ENCODE measurements around the gene MMP24.

The MMP24 gene

GRCh38 chr20:35279040-35279439 is 52.5 kb downstream of the MMP24 start:
- no peak for DNase-seq (ENCODE audit: low read depth)

DNA sequence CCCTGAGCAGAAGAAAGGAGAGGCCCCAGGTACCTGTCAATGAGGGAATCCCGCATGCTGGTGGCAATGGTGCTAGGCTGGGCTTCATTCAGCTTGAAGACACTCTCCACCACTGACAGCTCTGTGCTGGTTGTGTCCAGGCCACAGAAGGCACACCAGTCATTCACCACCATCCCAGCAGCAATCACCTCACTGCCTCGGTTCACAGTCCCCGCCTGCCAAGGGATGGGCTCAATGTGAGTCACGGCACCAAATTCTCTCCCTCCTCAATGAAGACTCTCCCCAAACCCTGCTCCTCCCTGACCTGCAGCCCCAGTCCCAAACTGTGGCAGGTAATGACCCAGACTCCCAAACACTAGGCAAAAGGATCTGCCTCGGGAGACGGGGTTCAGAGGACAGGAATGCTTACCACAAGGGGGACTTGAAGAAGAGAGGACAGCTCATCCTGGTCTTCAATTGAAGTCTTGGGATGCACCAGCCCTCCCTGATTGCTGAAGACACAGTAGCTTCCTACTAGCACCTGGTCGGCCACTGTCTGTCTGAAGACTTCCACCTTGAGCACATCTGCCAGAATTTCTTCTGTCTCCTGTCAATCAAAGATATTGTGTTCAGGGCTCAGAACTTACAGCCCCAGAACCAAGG is 53.2 kb downstream of the MMP24 start:
- DNase-seq (ENCODE audit: low read depth), result no peak

- no peak for DNase-seq (ENCODE audit: low read depth)
Measured at GRCh38 chr20:35280523-35280922, 54.0 kb downstream of the MMP24 start.

- DNase-seq (ENCODE audit: low read depth), result no peak
Measured at GRCh38 chr20:35281506-35282101, 55.1 kb downstream of the MMP24 start.

GRCh38 chr20:35283441-35284266 is 57.2 kb downstream of the MMP24 start:
- no peak for DNase-seq (ENCODE audit: low read depth)

DNA sequence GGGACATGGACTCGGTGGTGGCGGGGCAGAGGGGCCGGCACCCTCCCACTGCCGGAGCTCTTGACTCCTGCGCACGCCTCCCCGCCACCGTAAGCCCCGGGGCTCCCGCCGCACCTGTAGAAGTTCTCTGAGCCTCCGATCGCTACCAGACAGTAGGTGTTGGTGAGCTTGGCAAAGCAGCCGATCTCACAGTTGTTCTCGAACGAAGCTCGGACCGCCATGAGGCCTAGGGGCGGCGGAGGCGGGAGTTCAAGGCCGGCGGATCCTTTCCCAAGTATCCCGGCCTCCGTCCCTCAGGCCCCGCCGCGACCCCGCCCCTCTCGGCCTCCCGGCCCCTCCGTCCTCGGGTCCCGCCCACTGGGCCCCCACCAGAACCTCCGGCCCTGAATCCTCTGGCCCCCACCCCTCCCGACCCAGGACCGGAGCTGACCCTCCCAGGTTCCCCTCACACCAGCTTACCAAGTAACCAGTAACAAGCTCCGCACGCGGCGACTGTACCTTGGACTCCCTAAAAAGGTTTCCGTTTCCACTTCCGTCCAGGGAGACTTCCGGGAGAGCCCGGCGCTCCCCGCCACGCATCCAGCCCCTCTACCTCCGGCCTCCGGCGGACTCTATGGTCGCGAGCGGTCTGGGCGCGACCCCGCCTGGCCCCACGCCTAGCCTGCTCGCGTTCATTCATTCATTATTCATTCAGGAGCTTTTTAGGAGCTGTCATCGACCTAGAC is 57.9 kb downstream of the MMP24 start, which contains the start of gene EIF6:
EIF6 (minus strand) TSS at position 506 of the 725 bp plus-strand sequence; CDS start at position 221, 285 bp downstream.
- DNase-seq (ENCODE audit: low read depth), result peak; percentile 77

DNA sequence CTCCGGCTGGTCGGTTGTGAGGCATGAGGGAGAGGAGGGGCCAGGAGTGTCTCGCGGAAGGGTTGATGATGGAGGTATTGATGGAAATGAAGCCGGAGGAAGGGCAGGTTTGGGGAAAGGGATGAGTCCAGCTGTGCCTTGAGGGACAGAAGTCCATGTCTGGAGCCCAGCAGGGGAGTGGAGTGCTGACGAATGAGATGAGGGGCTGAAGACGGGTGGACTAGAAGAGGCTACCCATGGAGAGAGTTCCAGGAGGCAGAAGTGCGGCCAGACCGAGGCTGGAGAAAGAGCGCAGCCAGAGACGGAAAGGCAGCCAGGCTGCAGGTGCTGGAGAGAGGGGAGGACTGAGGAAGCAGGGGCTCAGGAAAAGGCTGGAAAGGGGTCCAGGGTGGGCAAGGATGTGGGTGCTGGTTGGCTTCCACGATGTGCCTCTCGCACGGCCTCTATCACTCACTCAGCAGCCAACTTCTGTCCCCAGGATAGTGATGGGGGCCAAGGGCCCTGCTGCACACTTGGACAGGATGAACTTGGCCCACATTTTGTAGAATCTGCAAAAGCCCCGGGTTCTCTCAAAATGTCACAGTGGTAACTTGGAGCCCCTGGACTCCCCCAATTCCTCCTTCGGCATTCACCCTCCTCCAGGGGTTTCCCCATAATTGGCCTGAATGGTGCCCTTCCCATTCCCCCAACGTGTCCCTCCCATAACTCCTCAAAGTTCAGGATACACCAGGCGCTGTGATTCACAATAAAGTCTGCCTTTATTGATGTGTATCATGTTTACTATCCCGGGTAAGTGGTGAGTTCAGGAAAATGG is 58.7 kb downstream of the MMP24 start:
- DNase-seq (ENCODE audit: low read depth), result no peak

GRCh38 chr20:35285806-35286076 is 59.3 kb downstream of the MMP24 start:
- no peak for DNase-seq (ENCODE audit: low read depth)

DNA sequence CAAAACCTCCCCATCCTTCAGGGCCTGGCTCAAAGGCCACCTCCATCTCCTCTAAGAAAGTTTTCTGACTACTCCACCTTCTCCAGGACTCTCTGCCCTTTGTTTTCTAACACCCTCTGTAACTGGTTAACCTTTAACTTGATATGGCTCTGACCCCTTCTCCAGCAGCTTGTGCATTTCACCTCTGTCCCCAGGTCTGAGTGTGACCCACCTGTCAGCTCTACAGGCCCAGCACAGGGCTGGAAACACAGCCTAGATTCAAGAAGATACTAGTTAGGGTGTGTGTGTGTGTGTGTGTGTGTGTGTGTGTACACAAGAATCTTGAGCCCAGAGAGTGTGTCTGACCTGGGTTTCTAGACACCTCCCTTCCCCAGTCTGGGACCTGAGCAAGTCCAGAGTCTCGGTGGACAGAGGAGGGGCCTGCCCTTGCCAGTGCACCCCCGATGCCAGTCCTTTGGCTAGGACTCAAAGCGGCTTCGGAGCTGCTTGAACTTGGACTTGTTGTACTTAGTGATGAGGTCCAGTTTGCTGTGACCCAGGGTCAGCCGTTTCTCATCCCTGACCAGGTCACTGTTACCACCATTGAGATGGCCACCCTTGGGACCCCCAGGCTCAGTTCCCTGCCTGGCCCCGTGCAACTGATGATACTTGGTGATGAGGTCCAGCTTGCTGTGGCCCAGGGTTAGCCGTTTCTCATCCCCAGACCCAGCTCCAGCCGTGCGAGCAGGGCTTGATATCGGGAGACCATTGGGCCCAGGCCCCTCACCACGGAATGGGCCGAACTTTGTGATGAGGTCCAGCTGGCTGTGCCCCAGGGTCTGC is 59.8 kb downstream of the MMP24 start:
- no peak for DNase-seq (ENCODE audit: low read depth)

DNA sequence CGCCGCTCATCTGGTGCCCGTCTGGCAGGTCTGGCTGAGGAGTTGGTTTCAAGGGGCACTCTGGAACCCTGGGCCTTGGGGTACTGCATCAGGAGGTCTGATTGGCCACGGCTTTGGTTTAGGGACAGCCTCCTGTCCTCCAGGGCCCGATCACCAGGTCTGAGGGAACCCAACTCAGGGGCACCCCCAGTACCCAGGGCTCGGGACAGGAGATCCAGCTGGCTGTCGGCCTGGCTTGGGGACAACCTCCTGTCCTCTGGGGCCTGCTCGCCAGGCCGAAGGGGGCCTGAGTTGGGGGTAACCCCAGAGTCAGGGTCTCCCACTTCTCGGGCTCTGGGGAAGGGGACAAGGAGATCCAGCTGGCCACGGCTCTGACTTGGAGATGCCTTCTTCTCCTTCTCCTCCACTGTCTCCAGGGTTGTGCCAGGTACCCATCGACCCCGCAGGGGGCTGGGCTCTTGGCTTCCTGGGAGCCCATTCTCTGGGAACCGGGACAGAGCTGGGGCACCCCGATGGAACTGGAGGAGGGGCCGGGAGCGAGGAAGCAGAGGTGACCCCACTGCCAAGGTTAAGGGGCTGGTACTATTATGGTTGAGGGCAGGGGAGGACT is 60.5 kb downstream of the MMP24 start:
- no peak for DNase-seq (ENCODE audit: low read depth)

DNA sequence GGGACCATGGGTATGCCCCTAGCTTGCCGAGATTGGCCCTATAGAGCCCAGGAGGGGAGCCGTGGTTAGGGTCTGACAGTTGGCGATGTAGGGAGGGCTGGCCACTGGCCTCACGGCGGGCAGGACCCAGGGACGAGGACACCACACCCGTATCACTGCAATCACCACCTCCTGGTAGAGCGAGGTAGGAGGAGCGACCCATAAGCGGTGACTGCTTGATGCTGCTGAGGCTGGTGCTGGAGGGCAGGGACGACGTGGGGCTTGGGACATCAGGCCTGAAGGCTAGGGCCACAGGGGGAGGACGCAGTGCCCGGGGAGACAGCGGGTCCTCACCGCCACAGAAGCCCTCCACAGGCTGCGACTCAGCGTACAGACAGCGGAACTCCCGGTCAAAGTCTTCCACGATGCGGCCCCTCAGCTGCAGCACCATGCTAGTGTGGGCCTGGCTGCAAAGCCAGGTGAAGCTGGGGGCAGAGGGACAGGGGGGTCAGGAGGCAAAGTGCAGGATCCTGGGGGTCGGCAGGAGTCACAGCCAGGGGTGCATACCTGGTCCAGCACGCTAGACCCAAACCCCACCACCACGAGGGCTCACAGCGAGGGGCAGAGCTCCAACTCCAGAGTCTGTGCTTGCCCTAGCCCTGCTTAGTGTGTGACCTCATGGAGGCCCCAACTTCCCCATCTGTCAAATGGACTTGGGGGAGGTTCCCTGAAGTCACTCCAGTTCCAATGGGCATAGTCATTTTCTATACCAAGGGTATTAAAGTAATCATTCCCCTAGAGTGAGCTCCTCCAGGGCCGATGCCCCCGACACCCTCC is 61.2 kb downstream of the MMP24 start:
- no peak for DNase-seq (ENCODE audit: low read depth)

DNA sequence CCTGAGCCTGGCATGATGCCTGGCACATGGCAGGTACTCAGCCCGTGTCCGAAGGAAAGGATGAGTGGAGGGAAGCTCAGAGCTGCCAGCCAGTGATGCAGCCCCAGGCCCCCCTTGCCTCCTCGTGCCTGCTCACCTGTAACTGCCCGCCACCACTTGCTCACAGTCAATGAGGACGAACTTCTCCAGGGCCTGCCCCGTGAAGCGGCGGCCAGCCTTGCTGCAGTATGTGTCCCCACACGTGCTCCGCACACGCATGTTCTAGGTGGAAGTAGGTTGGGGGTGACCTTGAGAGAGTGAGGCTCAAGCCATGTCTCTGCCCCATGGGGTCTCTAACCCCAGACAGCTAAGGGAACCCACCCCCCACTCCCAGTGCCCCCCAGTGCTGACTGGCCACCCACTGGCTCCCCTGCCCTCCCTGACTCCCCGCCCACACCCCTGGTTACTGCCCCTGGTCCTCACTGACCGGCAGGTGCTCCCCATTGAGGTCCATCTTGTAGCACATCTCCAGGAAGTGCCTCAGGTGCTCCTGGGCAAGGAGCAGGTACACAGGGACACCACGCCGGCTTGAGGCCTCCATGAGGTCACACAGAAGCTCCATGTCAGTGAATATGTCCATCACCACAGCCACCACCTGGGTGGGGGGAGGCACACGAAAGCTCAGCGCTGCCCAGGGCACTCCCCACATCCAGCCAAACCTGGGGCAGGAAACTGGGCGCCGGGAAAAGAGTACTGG is 62.0 kb downstream of the MMP24 start:
- DNase-seq (ENCODE audit: low read depth), result no peak

DNA sequence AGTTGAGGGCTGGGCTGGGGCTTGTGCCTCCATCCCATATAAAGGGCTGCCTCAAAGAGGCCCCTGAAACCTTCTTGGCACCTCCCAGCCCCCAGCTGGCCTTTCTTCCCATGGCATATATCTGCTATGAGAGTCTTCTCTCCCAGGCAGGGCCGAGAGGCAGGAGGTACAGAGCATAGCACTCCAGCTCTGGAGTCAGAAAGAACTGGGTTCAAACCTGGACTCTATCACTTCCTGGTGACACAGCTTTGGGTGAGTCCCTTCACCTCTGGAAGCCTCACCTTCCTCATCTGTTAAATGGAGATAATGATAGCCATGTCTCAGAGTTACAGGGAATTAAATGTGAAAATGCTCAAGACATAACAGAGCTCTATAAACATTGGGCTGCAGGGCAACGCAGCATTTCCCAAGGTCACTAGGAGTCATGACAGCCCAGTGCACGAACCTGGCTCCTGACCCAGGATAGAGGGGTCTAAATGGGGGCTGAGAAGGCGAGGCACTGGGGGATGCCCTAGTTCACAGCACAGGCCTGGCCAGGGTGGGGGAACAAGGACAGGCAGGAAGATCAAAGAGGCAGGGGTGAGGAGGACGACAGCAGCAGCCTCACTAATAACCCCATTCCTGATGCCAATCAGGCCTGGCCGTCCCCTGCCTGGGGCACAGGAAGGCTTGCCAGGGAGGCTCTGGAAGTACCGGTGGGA is 63.8 kb downstream of the MMP24 start:
- no peak for DNase-seq (ENCODE audit: low read depth)

DNA sequence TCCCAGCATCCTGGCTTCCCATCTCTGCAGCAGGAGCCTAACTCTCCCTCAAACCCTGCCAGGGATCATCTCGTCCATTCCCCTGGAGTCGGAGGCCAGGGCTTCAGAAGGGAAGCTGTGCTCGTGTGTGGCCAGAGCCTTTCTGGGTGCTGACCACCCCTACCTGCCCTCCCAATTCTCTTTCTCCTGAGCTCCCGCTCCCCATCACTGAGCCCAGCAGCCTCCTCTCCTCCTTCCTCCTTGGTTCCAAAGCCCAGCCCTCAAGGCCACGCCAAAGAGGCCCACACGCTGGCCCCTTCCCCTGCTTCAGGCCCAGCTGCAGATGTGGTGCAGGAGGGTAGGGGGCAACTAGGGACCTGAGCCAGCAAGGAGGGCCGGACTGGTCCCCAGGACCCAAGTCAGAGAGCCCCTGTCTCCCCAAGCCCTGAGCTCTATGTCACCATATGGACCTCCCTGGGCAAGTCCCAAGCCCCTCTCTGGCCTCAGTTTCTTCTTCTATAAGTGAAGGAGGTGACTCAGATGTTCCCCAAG is 64.5 kb downstream of the MMP24 start:
- no peak for DNase-seq (ENCODE audit: low read depth)

GRCh38 chr20:35291654-35292503 is 65.4 kb downstream of the MMP24 start, which contains the start of gene FAM83C:
FAM83C (minus strand) TSS chr20:35292425; CDS start chr20:35292304, 121 bp downstream.
- no peak for DNase-seq (ENCODE audit: low read depth)

GRCh38 chr20:35292504-35293285 is 66.2 kb downstream of the MMP24 start:
- no peak for DNase-seq (ENCODE audit: low read depth)

Measured in activated T-cell treated with anti-CD3 and anti-CD28 coated beads for 24 hours (primary cell).